ENCODE measurements around the gene GOLGA3. TPM values are rescaled to one million over a fixed set of nuclear protein-coding genes. Genes with fewer than 3 reads are reported as not detected.

Gene GOLGA3
- total RNA-seq, 1 donor from 2014 or later: 44.3 TPM

DNA sequence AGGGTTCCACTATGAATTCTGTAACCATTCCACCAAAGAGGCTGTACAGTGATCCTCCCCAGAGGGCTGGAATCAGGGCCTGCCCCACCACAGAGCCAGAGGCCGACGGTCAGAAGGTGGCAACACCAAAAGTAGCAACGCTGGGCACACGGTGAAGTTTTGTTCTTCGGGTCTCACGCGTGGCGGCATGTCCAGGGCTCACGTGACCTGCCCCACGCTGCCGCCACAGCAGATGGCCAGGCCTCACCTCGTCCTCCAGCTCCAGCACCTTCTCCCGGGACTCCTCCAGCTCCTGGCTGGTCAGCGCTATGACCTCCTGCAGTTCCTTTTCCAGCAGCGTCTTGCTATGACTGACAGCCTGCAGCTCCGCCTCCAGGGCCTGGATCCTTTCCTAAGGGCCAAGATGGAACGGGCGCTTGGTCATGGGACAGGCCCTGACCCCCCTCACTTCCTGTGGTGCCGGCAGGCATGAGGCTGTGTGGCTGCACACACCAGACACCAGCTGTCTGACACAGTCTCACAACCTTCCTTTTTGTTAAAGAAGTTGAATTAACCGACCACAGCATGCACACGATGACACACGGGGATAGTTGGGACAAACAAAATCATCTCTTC lies 44.6 kb downstream of the GOLGA3 start:
- Mint-ChIP-seq H3K9me3 (ENCODE audit: unreplicated experiment) (no peaks in the 10 kb centered on the region), H3K27ac (ENCODE audit: unreplicated experiment) (no peak overlapping the region), H3K4me3 (ENCODE audit: unreplicated experiment) (peak overlapping the region; percentile 52), H3K36me3 (ENCODE audit: low read depth, unreplicated experiment) (peaks cover 66% of the 10 kb centered on the region), H3K27me3 (ENCODE audit: unreplicated experiment) (peaks cover 30% of the 10 kb centered on the region), H3K4me1 (ENCODE audit: unreplicated experiment) (peaks cover 7% of the 10 kb centered on the region)
- TF ChIP-seq, protein P1, sequence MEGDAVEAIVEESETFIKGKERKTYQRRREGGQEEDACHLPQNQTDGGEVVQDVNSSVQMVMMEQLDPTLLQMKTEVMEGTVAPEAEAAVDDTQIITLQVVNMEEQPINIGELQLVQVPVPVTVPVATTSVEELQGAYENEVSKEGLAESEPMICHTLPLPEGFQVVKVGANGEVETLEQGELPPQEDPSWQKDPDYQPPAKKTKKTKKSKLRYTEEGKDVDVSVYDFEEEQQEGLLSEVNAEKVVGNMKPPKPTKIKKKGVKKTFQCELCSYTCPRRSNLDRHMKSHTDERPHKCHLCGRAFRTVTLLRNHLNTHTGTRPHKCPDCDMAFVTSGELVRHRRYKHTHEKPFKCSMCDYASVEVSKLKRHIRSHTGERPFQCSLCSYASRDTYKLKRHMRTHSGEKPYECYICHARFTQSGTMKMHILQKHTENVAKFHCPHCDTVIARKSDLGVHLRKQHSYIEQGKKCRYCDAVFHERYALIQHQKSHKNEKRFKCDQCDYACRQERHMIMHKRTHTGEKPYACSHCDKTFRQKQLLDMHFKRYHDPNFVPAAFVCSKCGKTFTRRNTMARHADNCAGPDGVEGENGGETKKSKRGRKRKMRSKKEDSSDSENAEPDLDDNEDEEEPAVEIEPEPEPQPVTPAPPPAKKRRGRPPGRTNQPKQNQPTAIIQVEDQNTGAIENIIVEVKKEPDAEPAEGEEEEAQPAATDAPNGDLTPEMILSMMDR (IDR thresholded peaks at IDR 0.05; ENCODE audit: unreplicated experiment): no peak
- DNase-seq (ENCODE audit: low spot score): no peak

DNA sequence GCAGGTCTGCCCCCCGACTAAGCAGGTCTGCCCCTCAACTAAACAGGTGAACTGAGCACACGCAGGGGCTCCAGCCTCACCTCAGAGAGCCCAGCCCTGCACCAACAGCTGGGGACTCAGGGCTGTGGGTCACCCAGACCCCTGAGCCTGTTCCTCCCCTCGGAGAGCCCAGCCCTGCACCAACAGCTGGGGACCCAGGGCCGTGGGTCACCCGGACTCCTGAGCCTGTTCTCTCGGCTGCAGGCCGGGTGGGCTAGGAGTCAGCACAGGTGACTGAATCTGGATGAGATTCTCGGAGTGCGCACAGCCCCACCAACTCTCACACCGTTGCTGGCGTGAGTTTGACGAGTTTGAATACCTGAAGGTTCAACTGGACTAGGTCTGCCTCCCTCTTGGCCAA lies 46.7 kb downstream of the GOLGA3 start:
- Mint-ChIP-seq H3K27ac (ENCODE audit: unreplicated experiment) (no peak overlapping the region), H3K9me3 (ENCODE audit: unreplicated experiment) (no peaks in the 10 kb centered on the region), H3K4me3 (ENCODE audit: unreplicated experiment) (no peak overlapping the region), H3K4me1 (ENCODE audit: unreplicated experiment) (peaks cover 7% of the 10 kb centered on the region), H3K27me3 (ENCODE audit: unreplicated experiment) (peaks cover 32% of the 10 kb centered on the region), H3K36me3 (ENCODE audit: low read depth, unreplicated experiment) (peaks cover 52% of the 10 kb centered on the region)
- TF ChIP-seq, protein P1 (IDR thresholded peaks at IDR 0.05; ENCODE audit: unreplicated experiment): no peak
- DNase-seq (ENCODE audit: low spot score): no peak

GRCh38 chr12:132779781-132780353 lies 48.8 kb downstream of the GOLGA3 start:
- peaks cover 46% of the 10 kb centered on the region for H3K36me3 Mint-ChIP-seq (ENCODE audit: low read depth, unreplicated experiment)
- peaks cover 7% of the 10 kb centered on the region for H3K4me1 Mint-ChIP-seq (ENCODE audit: unreplicated experiment)
- DNase-seq (ENCODE audit: low spot score): no peak
- TF ChIP-seq, protein P1 (IDR thresholded peaks at IDR 0.05; ENCODE audit: unreplicated experiment): no peak
- H3K27me3 Mint-ChIP-seq (ENCODE audit: unreplicated experiment): peaks cover 24% of the 10 kb centered on the region
- peak overlapping the region; percentile 81 for H3K4me3 Mint-ChIP-seq (ENCODE audit: unreplicated experiment)
- no peak overlapping the region for H3K27ac Mint-ChIP-seq (ENCODE audit: unreplicated experiment)
- H3K9me3 Mint-ChIP-seq (ENCODE audit: unreplicated experiment): no peaks in the 10 kb centered on the region

DNA sequence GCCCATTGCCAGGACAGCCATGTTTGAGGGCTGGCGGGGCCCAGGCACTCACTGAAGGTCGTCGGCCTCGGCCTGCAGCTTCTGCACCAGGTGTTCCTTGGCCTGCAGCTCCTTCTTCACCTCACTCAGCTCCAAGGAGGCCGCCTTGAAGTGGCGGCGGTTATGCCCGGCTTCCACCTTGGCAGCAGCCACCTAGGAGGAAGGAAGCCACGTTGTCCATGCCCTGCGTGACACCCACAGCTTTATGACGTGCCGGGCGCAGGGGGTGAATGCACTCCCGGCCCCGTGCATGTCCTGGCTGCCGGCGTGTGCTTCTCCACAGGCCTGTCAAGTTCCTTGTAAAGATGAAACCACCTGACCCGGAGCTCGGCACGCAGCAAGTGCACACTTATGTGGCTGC lies 51.1 kb downstream of the GOLGA3 start:
- H3K4me3 Mint-ChIP-seq (ENCODE audit: unreplicated experiment): no peak overlapping the region
- peaks cover 46% of the 10 kb centered on the region for H3K36me3 Mint-ChIP-seq (ENCODE audit: low read depth, unreplicated experiment)

More for the DNA sequence above, 51.1 kb downstream of the GOLGA3 start:
- Mint-ChIP-seq H3K9me3 (ENCODE audit: unreplicated experiment) (no peaks in the 10 kb centered on the region), H3K27ac (ENCODE audit: unreplicated experiment) (no peak overlapping the region), H3K27me3 (ENCODE audit: unreplicated experiment) (peaks cover 21% of the 10 kb centered on the region), H3K4me1 (ENCODE audit: unreplicated experiment) (peaks cover 3% of the 10 kb centered on the region)
- no peak for DNase-seq (ENCODE audit: low spot score)
- TF ChIP-seq, protein P1 (IDR thresholded peaks at IDR 0.05; ENCODE audit: unreplicated experiment): no peak

Measured in endothelial cell (in vitro differentiated cells).